SH-SY5Y (cell line): Measurements from ENCODE around the gene UGGT2.

Experiments
- GATA2 ChIP-seq: IDR thresholded peaks from 2 replicates; pipeline ENCODE4 v1.6.1; 2011; ENCODE audit warnings: mild to moderate bottlenecking, low read depth, low read length
- GATA3 ChIP-seq: IDR thresholded peaks from 2 replicates; pipeline ENCODE4 v1.6.1; 2011; ENCODE audit warnings: low read depth, mild to moderate bottlenecking, low read length, moderate library complexity

DNA sequence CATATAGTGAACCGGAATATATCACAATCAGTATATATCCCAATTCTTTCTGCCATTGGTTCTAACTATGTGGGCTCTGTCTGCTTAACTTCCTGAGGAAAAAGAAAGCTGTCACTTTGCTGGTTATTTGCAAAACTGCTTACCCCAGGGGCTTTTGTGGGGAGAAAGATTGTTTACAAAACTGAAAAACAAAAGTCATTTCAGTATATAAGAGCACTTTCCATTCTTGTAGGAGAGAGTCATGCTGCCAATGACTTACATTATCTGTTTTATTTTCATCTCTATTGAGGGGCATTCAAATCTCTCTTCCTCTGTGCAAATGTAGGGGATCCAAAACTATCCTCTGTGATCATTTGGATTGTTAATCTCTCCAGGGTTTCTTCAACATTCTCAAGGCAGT, 33.5 kb upstream of the UGGT2 start:
- TF ChIP-seq GATA2: no peak
- TF ChIP-seq GATA3: no peak
